ENCODE measurements around the gene SLC4A7. TPM values are rescaled to one million over a fixed set of nuclear protein-coding genes. Genes with fewer than 3 reads are reported as not detected.

Gene SLC4A7
- polyA plus RNA-seq, 4 donors: 13.8 to 53.0 (median 28.4) TPM

DNA sequence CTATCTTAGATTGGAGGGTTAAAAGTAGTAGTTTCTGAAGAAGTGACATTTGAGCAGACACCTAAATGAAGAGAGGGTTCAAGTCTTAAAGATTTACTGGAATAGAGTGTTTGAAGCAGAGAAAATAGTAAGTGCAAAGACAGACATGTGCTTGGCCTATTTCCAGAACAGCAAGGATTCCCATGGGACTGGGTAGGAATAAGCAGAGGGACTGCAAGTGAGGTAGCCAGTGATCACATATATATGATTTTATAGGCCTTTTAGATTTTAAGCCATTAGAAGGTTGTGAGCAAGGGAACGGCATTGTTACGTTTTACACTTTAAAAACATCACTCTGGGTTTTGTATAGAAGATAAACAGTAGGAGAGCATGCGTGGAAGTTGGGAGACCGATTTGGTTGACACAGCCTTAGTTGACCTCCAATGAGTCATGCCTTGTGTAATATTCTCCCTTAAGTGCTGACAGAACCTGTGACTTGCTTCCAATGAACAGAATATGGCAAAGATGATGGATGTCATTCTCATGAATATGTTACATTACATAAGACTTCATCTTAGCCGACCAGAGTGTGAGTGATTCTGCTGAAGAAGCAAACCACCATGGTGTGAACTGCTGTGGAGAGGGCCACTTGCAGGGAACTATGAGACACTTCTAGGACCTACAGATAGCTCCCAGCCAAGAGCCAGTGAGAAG lies 37.1 kb upstream of the SLC4A7 start:
- WGBS, 3 donors: 62 to 84% (median 82%) methylated on average over 5 of the region's 5 CpGs
- no peak for FAIRE-seq
- DNase-seq: peak; percentile 18 to 24
- Histone ChIP-seq H3K27ac (ENCODE audit: low read depth in 1 of 3, low read length in 2 of 3) (peak overlapping the region in 1 of 3 donors; percentile 3), H3K4me1 (ENCODE audit: control insufficient read depth in 3 of 3, insufficient read depth in 2 of 3, low read depth in 1 of 3, low read length in 2 of 3) (no peaks in the 10 kb centered on the region), H3K36me3 (ENCODE audit: control insufficient read depth in 3 of 3, insufficient read depth in 2 of 3, low read depth in 1 of 3, low read length in 3 of 3) (no peaks in the 10 kb centered on the region), H3K9me3 (ENCODE audit: control insufficient read depth in 2 of 2, insufficient read depth in 1 of 2, low read depth in 1 of 2, low read length in 1 of 2) (no peaks in the 10 kb centered on the region), H3K27me3 (ENCODE audit: control insufficient read depth in 3 of 3, insufficient read depth in 3 of 3, low read length in 3 of 3) (no peaks in the 10 kb centered on the region), H3K4me3 (ENCODE audit: low read depth in 1 of 3, low read length in 3 of 3) (no peak overlapping the region)

DNA sequence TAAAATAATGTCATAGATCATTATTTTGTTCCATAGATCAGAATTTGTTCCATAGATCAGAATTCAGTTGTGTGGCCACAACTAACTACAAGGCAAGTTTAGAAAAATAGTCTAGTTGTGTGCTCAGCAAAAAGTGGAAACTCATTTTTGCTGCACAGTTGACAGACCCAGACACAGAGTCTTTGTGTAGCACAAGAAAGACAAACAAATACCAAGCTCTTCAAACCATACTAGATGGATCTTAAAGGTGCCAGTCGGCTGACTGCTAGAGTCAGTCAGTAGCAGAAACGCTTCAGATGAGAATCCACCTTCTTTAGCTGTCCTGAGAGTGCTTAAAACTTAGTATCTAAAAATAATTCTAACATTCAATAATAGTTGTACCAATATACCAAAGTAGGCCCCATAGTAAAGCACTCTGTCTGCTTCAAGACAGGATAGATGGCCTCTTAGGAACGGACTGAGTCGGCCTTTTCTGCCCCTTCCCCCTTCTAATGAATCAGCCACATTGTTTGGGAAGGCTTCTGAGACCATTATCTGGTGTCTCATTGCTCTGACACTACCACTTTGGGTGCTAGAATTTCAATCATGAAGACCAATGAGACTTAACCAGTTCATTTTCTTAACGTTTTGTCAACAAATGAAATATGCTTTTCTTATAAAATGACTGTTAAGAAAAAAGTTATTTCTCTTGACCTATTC lies 27.7 kb upstream of the SLC4A7 start:
- no peak overlapping the region for H3K4me3 ChIP-seq (ENCODE audit: low read depth in 1 of 3, low read length in 3 of 3)
- H3K9me3 ChIP-seq (ENCODE audit: control insufficient read depth in 2 of 2, insufficient read depth in 1 of 2, low read depth in 1 of 2, low read length in 1 of 2): no peaks in the 10 kb centered on the region
- 68 to 74% (median 69%) methylated on average over 5 of the region's 5 CpGs for WGBS, 3 donors
- no peak for FAIRE-seq
- no peak for DNase-seq
- H3K4me1 ChIP-seq (ENCODE audit: control insufficient read depth in 3 of 3, insufficient read depth in 2 of 3, low read depth in 1 of 3, low read length in 2 of 3): no peaks in the 10 kb centered on the region
- no peaks in the 10 kb centered on the region for H3K27me3 ChIP-seq (ENCODE audit: control insufficient read depth in 3 of 3, insufficient read depth in 3 of 3, low read length in 3 of 3)
- no peak overlapping the region for H3K27ac ChIP-seq (ENCODE audit: low read depth in 1 of 3, low read length in 2 of 3)
- H3K36me3 ChIP-seq (ENCODE audit: control insufficient read depth in 3 of 3, insufficient read depth in 2 of 3, low read depth in 1 of 3, low read length in 3 of 3): no peaks in the 10 kb centered on the region

DNA sequence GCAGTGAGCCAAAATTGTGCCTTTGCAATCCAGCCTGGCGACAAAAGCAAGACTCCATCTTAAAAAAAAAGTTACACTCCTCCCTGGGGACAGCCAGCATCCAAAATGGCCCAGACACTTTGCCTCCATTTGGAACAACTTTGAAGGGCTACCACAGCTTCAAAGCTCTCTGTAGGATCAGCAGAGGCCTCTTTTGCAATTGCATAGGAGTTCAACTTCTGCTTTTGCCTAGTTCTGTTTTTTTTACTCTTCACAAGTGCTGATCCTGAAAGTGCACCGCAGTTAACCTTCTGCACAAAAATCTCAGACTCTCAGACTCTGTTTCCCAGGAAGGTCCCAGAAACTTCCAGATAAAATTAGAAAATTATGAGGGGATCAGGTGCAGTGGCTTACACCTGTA lies 25.2 kb upstream of the SLC4A7 start:
- Histone ChIP-seq H3K9me3 (ENCODE audit: control insufficient read depth in 2 of 2, insufficient read depth in 1 of 2, low read depth in 1 of 2, low read length in 1 of 2) (no peaks in the 10 kb centered on the region), H3K36me3 (ENCODE audit: control insufficient read depth in 3 of 3, insufficient read depth in 2 of 3, low read depth in 1 of 3, low read length in 3 of 3) (no peaks in the 10 kb centered on the region), H3K27ac (ENCODE audit: low read depth in 1 of 3, low read length in 2 of 3) (no peak overlapping the region), H3K4me1 (ENCODE audit: control insufficient read depth in 3 of 3, insufficient read depth in 2 of 3, low read depth in 1 of 3, low read length in 2 of 3) (no peaks in the 10 kb centered on the region), H3K27me3 (ENCODE audit: control insufficient read depth in 3 of 3, insufficient read depth in 3 of 3, low read length in 3 of 3) (no peaks in the 10 kb centered on the region), H3K4me3 (ENCODE audit: low read depth in 1 of 3, low read length in 3 of 3) (no peak overlapping the region)
- FAIRE-seq: no peak
- no peak for DNase-seq
- 84 to 98% (median 87%) methylated on average over 2 of the region's 2 CpGs for WGBS, 3 donors

DNA sequence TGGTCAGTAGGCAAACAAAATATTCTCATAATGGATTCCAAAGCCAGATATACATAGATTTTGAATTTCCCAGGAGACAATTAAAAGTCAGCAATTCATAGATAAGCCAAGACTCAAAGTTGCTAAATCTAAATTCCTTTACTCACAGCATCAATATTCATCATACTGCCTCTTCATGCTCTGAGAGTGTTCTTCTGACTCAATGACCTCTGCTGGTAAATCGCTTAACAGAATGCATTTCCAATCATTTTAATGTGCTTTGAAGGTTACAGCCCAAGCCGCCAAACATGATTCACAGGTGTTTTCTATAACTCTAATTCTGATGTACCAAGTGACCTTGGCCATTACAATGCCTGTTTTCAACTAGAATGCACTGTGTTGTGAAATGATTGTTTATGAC lies 24.2 kb upstream of the SLC4A7 start:
- Histone ChIP-seq H3K27ac (ENCODE audit: low read depth in 1 of 3, low read length in 2 of 3) (no peak overlapping the region), H3K27me3 (ENCODE audit: control insufficient read depth in 3 of 3, insufficient read depth in 3 of 3, low read length in 3 of 3) (no peaks in the 10 kb centered on the region), H3K4me1 (ENCODE audit: control insufficient read depth in 3 of 3, insufficient read depth in 2 of 3, low read depth in 1 of 3, low read length in 2 of 3) (no peaks in the 10 kb centered on the region), H3K4me3 (ENCODE audit: low read depth in 1 of 3, low read length in 3 of 3) (no peak overlapping the region), H3K9me3 (ENCODE audit: control insufficient read depth in 2 of 2, insufficient read depth in 1 of 2, low read depth in 1 of 2, low read length in 1 of 2) (no peaks in the 10 kb centered on the region), H3K36me3 (ENCODE audit: control insufficient read depth in 3 of 3, insufficient read depth in 2 of 3, low read depth in 1 of 3, low read length in 3 of 3) (no peaks in the 10 kb centered on the region)
- 93 to 97% (median 95%) methylated on average over 2 of the region's 2 CpGs for WGBS, 3 donors
- FAIRE-seq (no peak), DNase-seq (no peak)

DNA sequence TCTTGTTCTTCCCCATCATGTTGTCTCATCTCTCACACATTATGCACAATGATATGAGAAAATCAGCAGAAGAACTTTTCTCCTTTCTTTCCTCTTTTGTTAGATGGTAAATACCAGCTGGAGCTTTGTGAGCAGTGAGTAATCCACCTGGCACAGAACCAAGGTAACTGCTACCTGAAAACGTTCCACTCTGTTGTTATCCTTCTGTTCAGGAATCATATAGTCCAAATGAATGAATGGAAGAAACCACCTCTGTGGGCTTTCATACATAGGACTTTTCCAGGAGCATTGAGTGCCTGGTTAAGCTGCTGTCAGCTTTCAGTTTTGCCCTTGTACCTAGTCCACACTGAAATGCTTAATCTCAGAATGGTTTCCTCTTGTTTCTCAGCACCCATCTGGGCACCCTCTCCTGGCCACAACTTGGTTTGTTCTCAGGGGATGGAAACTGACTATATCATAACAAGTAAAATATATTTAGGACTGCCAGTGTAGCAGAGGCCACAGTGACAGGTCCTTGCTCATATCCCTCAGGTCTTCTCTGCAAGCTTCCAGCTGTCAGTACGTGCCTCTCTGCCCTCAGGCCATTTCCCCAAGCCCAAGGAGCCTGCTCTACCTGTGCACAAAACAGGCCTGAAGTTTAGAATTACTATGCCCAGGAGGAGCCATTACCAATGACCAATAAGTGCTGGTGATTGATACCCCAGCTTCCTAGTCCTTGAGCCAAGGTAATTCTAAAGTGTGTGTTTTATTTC lies 23.5 kb upstream of the SLC4A7 start:
- no peak overlapping the region for H3K4me3 ChIP-seq (ENCODE audit: low read depth in 1 of 3, low read length in 3 of 3)
- FAIRE-seq: no peak
- H3K36me3 ChIP-seq (ENCODE audit: control insufficient read depth in 3 of 3, insufficient read depth in 2 of 3, low read depth in 1 of 3, low read length in 3 of 3): no peaks in the 10 kb centered on the region
- no peak overlapping the region for H3K27ac ChIP-seq (ENCODE audit: low read depth in 1 of 3, low read length in 2 of 3)
- WGBS, 3 donors: 41 to 58% (median 54%) methylated on average over 2 of the region's 2 CpGs
- H3K27me3 ChIP-seq (ENCODE audit: control insufficient read depth in 3 of 3, insufficient read depth in 3 of 3, low read length in 3 of 3): no peaks in the 10 kb centered on the region
- no peaks in the 10 kb centered on the region for H3K4me1 ChIP-seq (ENCODE audit: control insufficient read depth in 3 of 3, insufficient read depth in 2 of 3, low read depth in 1 of 3, low read length in 2 of 3)
- peak in 1 of 2 donors; percentile 46 for DNase-seq
- H3K9me3 ChIP-seq (ENCODE audit: control insufficient read depth in 2 of 2, insufficient read depth in 1 of 2, low read depth in 1 of 2, low read length in 1 of 2): no peaks in the 10 kb centered on the region

DNA sequence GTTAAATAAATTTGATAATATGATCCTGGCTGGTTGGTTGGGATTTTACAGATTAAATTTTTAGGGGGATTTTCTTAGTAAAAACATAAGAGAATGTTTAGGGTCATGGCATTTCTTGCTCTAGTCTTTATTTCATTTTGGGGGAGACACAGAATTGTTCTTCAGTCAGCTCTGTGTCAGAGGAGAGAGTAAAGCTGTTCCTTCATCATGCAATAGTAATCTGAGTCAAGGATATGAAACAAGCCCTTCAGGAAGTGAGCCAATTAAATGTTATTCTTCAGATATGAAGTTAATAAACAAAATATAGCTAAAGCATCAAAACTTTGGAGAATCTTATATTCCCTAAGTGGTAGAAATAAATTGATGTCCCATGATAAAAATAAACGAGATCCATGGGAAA lies 22.9 kb upstream of the SLC4A7 start:
- Histone ChIP-seq H3K27ac (ENCODE audit: low read depth in 1 of 3, low read length in 2 of 3) (no peak overlapping the region), H3K4me3 (ENCODE audit: low read depth in 1 of 3, low read length in 3 of 3) (no peak overlapping the region), H3K36me3 (ENCODE audit: control insufficient read depth in 3 of 3, insufficient read depth in 2 of 3, low read depth in 1 of 3, low read length in 3 of 3) (no peaks in the 10 kb centered on the region), H3K9me3 (ENCODE audit: control insufficient read depth in 2 of 2, insufficient read depth in 1 of 2, low read depth in 1 of 2, low read length in 1 of 2) (no peaks in the 10 kb centered on the region), H3K4me1 (ENCODE audit: control insufficient read depth in 3 of 3, insufficient read depth in 2 of 3, low read depth in 1 of 3, low read length in 2 of 3) (no peaks in the 10 kb centered on the region), H3K27me3 (ENCODE audit: control insufficient read depth in 3 of 3, insufficient read depth in 3 of 3, low read length in 3 of 3) (no peaks in the 10 kb centered on the region)
- 23 to 53% (median 48%) methylated on average over 1 of the region's 1 CpG for WGBS, 3 donors
- FAIRE-seq: no peak
- DNase-seq: no peak

DNA sequence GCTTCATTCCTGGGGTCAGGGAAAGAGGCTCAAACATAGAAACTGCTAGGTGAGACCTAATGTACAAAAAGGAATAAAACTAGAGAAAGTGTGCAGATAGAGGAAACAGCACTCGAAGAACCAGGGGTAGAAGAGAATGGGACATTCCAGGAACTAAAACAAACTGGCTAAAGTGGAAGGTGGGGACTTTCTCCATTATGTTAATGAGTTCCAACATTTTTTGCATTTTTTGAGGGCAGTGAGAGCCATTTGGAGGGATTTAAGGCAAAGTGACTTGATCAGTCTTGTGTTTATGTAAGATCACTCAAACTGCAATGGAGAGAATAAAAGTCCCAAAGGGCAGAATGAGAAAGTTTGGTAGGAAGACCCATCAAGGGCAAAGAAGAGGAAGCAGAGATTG lies 20.6 kb upstream of the SLC4A7 start:
- Histone ChIP-seq H3K4me3 (ENCODE audit: low read depth in 1 of 3, low read length in 3 of 3) (no peak overlapping the region), H3K4me1 (ENCODE audit: control insufficient read depth in 3 of 3, insufficient read depth in 2 of 3, low read depth in 1 of 3, low read length in 2 of 3) (no peaks in the 10 kb centered on the region), H3K27me3 (ENCODE audit: control insufficient read depth in 3 of 3, insufficient read depth in 3 of 3, low read length in 3 of 3) (no peaks in the 10 kb centered on the region), H3K27ac (ENCODE audit: low read depth in 1 of 3, low read length in 2 of 3) (no peak overlapping the region), H3K9me3 (ENCODE audit: control insufficient read depth in 2 of 2, insufficient read depth in 1 of 2, low read depth in 1 of 2, low read length in 1 of 2) (no peaks in the 10 kb centered on the region), H3K36me3 (ENCODE audit: control insufficient read depth in 3 of 3, insufficient read depth in 2 of 3, low read depth in 1 of 3, low read length in 3 of 3) (no peaks in the 10 kb centered on the region)
- DNase-seq (no peak), FAIRE-seq (no peak)
- WGBS, 3 donors: 77 to 100% (median 88%) methylated on average over 1 of the region's 1 CpG

DNA sequence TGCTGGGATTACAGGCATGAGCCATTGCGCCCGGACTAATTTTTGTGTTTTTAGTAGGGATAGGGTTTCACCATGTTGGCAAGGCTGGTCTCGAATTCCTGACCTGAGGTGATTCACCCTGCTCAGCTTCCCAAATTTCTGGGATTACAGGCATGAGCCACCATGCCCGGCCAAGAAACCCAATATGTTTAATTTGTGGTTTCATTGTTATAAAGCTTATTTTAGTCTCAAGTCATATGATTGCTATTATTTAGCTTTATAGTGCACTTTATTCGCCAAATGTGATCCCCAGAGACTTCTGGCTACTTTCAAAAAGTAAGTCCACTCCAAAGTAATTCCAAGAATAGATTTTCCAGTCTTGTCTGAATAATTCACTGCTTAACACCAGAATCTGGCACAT lies 19.3 kb upstream of the SLC4A7 start:
- Histone ChIP-seq H3K4me1 (ENCODE audit: control insufficient read depth in 3 of 3, insufficient read depth in 2 of 3, low read depth in 1 of 3, low read length in 2 of 3) (no peaks in the 10 kb centered on the region), H3K4me3 (ENCODE audit: low read depth in 1 of 3, low read length in 3 of 3) (no peak overlapping the region), H3K27ac (ENCODE audit: low read depth in 1 of 3, low read length in 2 of 3) (no peak overlapping the region), H3K36me3 (ENCODE audit: control insufficient read depth in 3 of 3, insufficient read depth in 2 of 3, low read depth in 1 of 3, low read length in 3 of 3) (no peaks in the 10 kb centered on the region), H3K27me3 (ENCODE audit: control insufficient read depth in 3 of 3, insufficient read depth in 3 of 3, low read length in 3 of 3) (no peaks in the 10 kb centered on the region), H3K9me3 (ENCODE audit: control insufficient read depth in 2 of 2, insufficient read depth in 1 of 2, low read depth in 1 of 2, low read length in 1 of 2) (no peaks in the 10 kb centered on the region)
- DNase-seq (no peak), FAIRE-seq (no peak)
- 80 to 93% (median 89%) methylated on average over 5 of the region's 5 CpGs for WGBS, 3 donors

Measured in small intestine (tissue), 7 donors.